ENCODE results near the gene E2F2.

E2F2 gene

GRCh38 chr1:23566304-23566703, 35.3 kb upstream of the E2F2 start:
- H3K27ac ChIP-seq, result no peak overlapping the region
- no peak for TF ChIP-seq CTCF (conservative IDR thresholded peaks at IDR 0.05)

- TF ChIP-seq CTCF (conservative IDR thresholded peaks at IDR 0.05), result no peak
- H3K27ac ChIP-seq, result no peak overlapping the region
These were observed 34.7 kb upstream of the E2F2 start for GRCh38 chr1:23565776-23566175.

- no peak for TF ChIP-seq CTCF (conservative IDR thresholded peaks at IDR 0.05)
- H3K27ac ChIP-seq, result no peak overlapping the region
These were observed 33.6 kb upstream of the E2F2 start for GRCh38 chr1:23564529-23565122.

GRCh38 chr1:23563755-23564374, 32.8 kb upstream of the E2F2 start:
- no peak overlapping the region for H3K27ac ChIP-seq
- no peak for TF ChIP-seq CTCF (conservative IDR thresholded peaks at IDR 0.05)

GRCh38 chr1:23563003-23563402, 32.0 kb upstream of the E2F2 start:
- peak overlapping the region; percentile 95 for H3K27ac ChIP-seq
- no peak for TF ChIP-seq CTCF (conservative IDR thresholded peaks at IDR 0.05)

GRCh38 chr1:23562137-23562876, 31.3 kb upstream of the E2F2 start:
- peak overlapping the region; percentile 95 for H3K27ac ChIP-seq
- no peak for TF ChIP-seq CTCF (conservative IDR thresholded peaks at IDR 0.05)

- TF ChIP-seq CTCF (conservative IDR thresholded peaks at IDR 0.05), result no peak
- peak overlapping the region; percentile 95 for H3K27ac ChIP-seq
These were observed 30.7 kb upstream of the E2F2 start for GRCh38 chr1:23561813-23562100.
